GM08714 (cell line): Measurements from ENCODE around the gene TMCC2.

Experiments used
- H3K4me3 ChIP-seq: fragments of 200-500 bp; sonication (Bioruptor generic); 2 replicates; pipeline ENCODE4 v1.5.1; 2014; ENCODE audit warnings: mild to moderate bottlenecking, low read length, inconsistent platforms
- ZNF274 ChIP-seq: IDR thresholded peaks from 2 replicates; pipeline ENCODE4 v1.6.1; 2012; ENCODE audit warnings: mild to moderate bottlenecking, low read depth, low read length

The TMCC2 gene

GRCh38 chr1:205316161-205316566 is 88.4 kb downstream of the TMCC2 start:
- no peak for TF ChIP-seq ZNF274
- no peak overlapping the region for H3K4me3 ChIP-seq

GRCh38 chr1:205317311-205317917 is 89.7 kb downstream of the TMCC2 start:
- no peak for TF ChIP-seq ZNF274
- no peak overlapping the region for H3K4me3 ChIP-seq

DNA sequence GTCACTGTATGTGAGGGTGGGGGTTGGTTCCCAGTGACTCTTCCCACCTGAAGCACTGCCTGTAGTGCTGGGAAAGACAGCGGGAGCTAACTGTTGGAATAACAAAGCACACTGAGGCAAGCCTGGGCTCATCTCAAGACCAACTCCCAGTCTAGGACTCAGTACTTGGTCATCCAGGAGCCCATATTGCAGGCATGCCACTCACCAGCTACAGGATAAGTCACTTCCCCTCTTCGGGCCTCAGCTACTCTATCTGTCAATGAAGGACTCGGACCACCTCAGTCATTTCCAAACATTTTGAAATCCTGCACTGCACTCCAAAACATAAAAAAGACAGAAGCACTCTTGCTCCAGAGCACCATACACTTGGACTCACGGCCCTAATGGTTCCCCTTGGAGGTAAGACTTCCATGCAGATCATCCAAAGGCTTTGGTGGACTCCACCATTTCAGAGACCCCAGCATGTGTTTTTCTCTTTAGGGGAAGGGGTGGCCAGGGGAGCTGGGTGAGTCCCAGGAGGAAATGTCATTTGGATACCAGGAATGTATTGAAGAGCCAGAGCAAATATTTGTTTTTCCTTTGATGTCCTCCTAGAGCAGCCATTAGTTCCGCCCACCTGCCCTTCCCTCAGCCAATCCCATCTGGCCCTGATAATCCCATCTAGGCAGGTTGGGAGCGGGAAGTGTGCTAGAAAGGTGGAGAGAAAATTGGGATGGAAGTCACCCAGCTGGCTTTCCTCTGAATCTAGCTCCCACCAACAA is 90.7 kb downstream of the TMCC2 start:
- no peak for TF ChIP-seq ZNF274
- no peak overlapping the region for H3K4me3 ChIP-seq

DNA sequence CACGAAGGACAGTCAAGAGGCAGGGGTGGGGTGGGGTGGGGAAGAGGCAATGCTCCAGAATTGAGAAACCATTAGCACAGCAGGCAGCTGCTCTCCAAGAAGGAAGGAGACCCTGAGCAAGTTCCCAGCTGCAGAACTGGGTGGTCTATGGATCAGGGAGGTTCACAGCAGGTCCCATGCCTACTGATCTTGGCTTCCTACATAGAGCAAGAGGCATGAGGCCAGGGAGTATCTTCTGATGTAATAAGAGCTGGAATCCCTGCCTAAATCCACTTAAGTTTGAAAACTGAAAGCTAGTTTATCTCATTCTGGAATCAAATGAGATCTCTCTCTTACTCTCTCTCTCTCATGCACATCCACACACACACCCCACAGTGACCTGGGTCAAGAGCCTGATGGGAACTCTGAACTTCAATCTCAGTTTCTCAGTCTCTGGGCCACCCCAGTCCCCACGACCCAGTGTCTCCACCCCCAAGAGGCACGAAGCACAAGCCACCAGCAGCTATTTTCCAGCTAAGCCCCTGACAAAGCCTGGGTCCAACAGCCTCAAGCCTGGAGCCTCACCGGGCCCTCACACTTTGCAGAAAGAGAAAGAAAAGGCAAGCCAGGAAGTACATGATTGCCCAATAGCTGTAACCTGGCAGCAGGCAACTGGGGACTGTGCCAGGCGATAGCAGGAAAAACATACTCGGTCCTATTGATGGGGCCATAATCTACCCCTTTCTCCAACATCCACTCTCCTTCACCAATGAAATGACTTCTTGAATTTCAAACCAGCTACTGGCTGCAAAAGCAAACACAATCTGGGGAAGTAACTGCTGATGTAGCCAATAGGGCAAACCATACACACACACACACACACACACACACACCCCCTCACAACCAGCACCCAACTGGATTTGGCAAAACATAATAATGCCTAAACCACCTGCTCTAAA is 91.6 kb downstream of the TMCC2 start:
- no peak for TF ChIP-seq ZNF274
- H3K4me3 ChIP-seq = no peak overlapping the region

DNA sequence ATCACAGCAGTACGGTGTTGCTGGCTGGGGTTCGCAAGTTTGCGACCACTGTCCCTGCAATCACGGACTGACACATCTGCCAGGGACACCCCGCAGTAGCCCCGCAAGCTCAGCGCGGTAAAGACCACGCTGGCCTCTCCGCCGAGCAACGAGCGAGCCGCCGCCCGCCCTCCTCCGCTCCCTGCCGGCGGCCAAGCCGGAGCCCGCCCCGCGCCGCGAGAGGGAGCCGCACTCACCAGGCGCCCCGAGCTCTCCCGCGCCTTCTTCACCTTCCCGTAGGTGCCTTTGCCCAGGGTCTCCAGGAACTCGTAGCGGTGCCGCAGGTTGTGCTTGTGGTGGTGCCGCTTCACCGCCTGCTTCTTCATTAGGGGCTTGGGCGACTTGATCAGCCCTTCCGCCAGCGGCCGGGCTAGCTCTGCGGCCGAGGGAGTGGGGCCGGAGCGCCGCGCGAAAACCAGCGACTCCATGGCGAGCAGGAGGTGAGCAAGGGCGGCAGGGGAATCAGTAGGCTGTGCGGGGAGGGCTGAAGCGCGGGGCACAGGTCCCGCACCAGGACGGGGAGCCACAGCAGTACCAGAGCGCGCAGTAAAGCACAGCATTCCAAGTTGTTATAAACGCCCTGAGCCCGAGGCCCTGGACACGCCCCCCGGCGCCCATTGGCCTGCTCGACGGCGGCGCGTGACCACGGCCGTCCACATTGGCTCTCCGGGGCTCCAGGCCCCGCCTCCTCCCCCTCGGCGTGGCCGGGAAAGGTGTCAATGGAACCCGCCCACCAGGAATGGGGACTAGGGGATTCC is 93.6 kb downstream of the TMCC2 start, which contains the start of gene NUAK2:
NUAK2 (minus strand) TSS at position 584 of the 797 bp plus-strand sequence; CDS start at position 467, 117 bp downstream.
- peak within 1 kb of the TSS; percentile 46 for H3K4me3 ChIP-seq
- TF ChIP-seq ZNF274 = no peak

DNA sequence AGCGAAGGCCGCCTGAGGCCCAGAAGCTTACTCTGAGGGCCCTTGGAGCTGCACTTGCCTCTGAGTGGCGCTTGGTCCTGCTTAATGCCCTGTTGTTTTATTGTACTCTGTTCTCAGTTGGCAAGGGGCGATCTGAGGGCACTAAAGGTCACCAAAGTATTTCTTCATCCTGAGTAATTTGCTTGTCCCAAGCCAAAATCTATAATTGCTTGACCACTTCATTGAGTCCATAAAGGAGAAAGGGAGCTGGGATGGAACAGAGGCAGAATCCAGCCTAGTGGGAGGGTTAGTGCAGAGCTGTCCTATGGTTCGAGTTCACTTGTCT is 94.2 kb downstream of the TMCC2 start:
- no peak for TF ChIP-seq ZNF274
- no peak overlapping the region for H3K4me3 ChIP-seq
